K562 (cell line): ENCODE measurements around the gene CENPP. TPM values are rescaled to one million over a fixed set of nuclear protein-coding genes. Genes with fewer than 3 reads are reported as not detected.
A peak's percentile ranks its signal among the peaks of the same experiment; 100 is the strongest.

Source experiments
- ATF1 ChIP-seq, 2 experiments: fragments of 450-650 bp in 1 of 2; IDR thresholded peaks; 2 replicates each; pipeline ENCODE4 v1.6.1; 2016; ENCODE audit warnings: missing compliant biosample characterization in 1 of 2, missing genetic modification characterization in 1 of 2
- CCAR2 ChIP-seq: fragments of 200-400 bp; formaldehyde crosslinking; IDR thresholded peaks from 2 replicates; pipeline ENCODE4 v1.6.1; 2017; ENCODE audit warnings: mild to moderate bottlenecking, low read depth, low read length
- ELF4 ChIP-seq: fragments of 450-650 bp; formaldehyde crosslinking; IDR thresholded peaks from 2 replicates; pipeline ENCODE4 v1.4.0; 2022; ENCODE audit warnings: missing genetic modification characterization
- FOS ChIP-seq: IDR thresholded peaks from 3 replicates; pipeline ENCODE4 v1.6.1; 2011; ENCODE audit not compliant: insufficient read length; ENCODE audit errors: extremely low read depth
- HDAC2 ChIP-seq: fragments of 450-650 bp; IDR thresholded peaks from 2 replicates; pipeline ENCODE4 v1.6.1; 2016; ENCODE audit warnings: mild to moderate bottlenecking
- HDAC6 ChIP-seq: IDR thresholded peaks from 2 replicates; pipeline ENCODE4 v1.6.1; 2012; ENCODE audit warnings: low read depth, mild to moderate bottlenecking, control low read depth, inconsistent platforms, low read length, moderate library complexity
- MTA2 ChIP-seq: fragments of 450-650 bp; IDR thresholded peaks from 2 replicates; pipeline ENCODE4 v1.6.1; 2016; ENCODE audit warnings: low read depth
- MYC ChIP-seq, 2 experiments: fragments of 250-450 bp in 1 of 2; sonication (Bioruptor Pico) in 1 of 2; IDR thresholded peaks; 2 replicates each; pipeline versions ENCODE4 v1.5.1 to v1.6.1; 2012 to 2021; ENCODE audit warnings: low read depth in 2 of 2, borderline replicate concordance in 1 of 2, improper control_type of control experiment in 1 of 2, low read length in 1 of 2, mild to moderate bottlenecking in 1 of 2, moderate library complexity in 1 of 2
- NCOR1 ChIP-seq: fragments of 450-650 bp; IDR thresholded peaks from 2 replicates; pipeline ENCODE4 v1.6.1; 2016; ENCODE audit warnings: mild to moderate bottlenecking, moderate library complexity
- NR4A1 ChIP-seq, 2 experiments: fragments of 250-450 bp in 1 of 2; fragments of 450-650 bp in 1 of 2; sonication (Bioruptor Pico) in 1 of 2; IDR thresholded peaks; 2 replicates each; pipeline versions ENCODE4 v1.4.0 to v1.6.1; 2016 to 2020; ENCODE audit warnings: mild to moderate bottlenecking in 2 of 2, missing compliant biosample characterization in 1 of 2, missing genetic modification characterization in 1 of 2, moderate library complexity in 1 of 2
- PHF21A ChIP-seq: fragments of 450-650 bp; IDR thresholded peaks from 2 replicates; pipeline ENCODE4 v1.6.1; 2017; ENCODE audit warnings: low read depth, borderline replicate concordance
- SETDB1 ChIP-seq: IDR thresholded peaks from one replicate; pipeline ENCODE4 v1.6.1; 2012; ENCODE audit warnings: low read length, control low read depth, inconsistent platforms
- SMARCC2 ChIP-seq: fragments of 450-650 bp; IDR thresholded peaks from 2 replicates; pipeline ENCODE4 v1.6.1; 2017; ENCODE audit warnings: antibody characterized with exemption, moderate library complexity, mild to moderate bottlenecking, low read depth
- TAF15 ChIP-seq: fragments of 200-400 bp; formaldehyde crosslinking; IDR thresholded peaks from 2 replicates; pipeline ENCODE4 v1.6.1; 2017; ENCODE audit warnings: mild to moderate bottlenecking, low read depth, low read length, moderate library complexity
- ZNF316 ChIP-seq: fragments of 450-650 bp; IDR thresholded peaks from 2 replicates; pipeline ENCODE4 v1.6.1; 2016
- ZNF696 ChIP-seq: fragments of 250-450 bp; sonication (Bioruptor Pico); conservative IDR thresholded peaks from 2 replicates; pipeline ENCODE4 v1.4.0; 2020; ENCODE audit warnings: mild to moderate bottlenecking, moderate library complexity
- ZNF785 ChIP-seq: fragments of 250-450 bp; sonication (Bioruptor Pico); IDR thresholded peaks from 2 replicates; pipeline ENCODE4 v1.4.0; 2020; ENCODE audit warnings: mild to moderate bottlenecking
- polyA plus RNA-seq, 8 experiments: library from polyadenylated mRNA; depleted of rRNA in 4 of 8; stranded (reverse) in 5 of 8; unstranded in 3 of 8; fragments of >200 nt; fragmentation: Nextera tagmentation in 2 of 8; fragmentation: Illumina TruSeq in 1 of 8; extraction: Ambion mirVana in 2 of 8; extraction: Trizol in 1 of 8; gene quantifications; 2 replicates each; pipeline versions ENCODE4 v1.2.1 to v1.2.3, GENCODE V29; 2011 to 2014; ENCODE audit warnings: inconsistent platforms in 1 of 8, missing spikeins in 1 of 8
- total RNA-seq, 7 experiments: library from RNA; depleted of rRNA in 6 of 7; stranded (reverse); fragments of >200 nt in 6 of 7; fragmentation: Illumina TruSeq in 2 of 7; extraction: Trizol in 2 of 7; gene quantifications; 2 replicates each; pipeline versions ENCODE4 v1.2.1 to v1.2.3, GENCODE V29; 2011 to 2021; ENCODE audit warnings: low replicate concordance in 1 of 7
- TF ChIP-seq, protein P1 (sequence below): fragments of 150-350 bp; IDR thresholded peaks from 2 replicates; pipeline ENCODE4 v1.6.1; 2014; ENCODE audit warnings: low read depth, mild to moderate bottlenecking, low read length, borderline replicate concordance
- TF ChIP-seq, protein P2 (sequence below): fragments of 200-800 bp; sonication (Bioruptor generic); IDR thresholded peaks from 2 replicates; pipeline ENCODE4 v1.6.1; 2017; ENCODE audit warnings: missing genetic modification characterization, missing compliant biosample characterization
- TF ChIP-seq, protein P3 (sequence below): fragments of 450-650 bp; IDR thresholded peaks from 2 replicates; pipeline ENCODE4 v1.6.1; 2017; ENCODE audit warnings: antibody characterized with exemption, mild to moderate bottlenecking

CENPP gene
- total and polyA plus RNA-seq, 9 of the 15 experiments (the other 6 are each of a cell fraction or from before 2014, with no cell fraction given), result 8.0 to 28.5 (median 17.9) TPM

DNA sequence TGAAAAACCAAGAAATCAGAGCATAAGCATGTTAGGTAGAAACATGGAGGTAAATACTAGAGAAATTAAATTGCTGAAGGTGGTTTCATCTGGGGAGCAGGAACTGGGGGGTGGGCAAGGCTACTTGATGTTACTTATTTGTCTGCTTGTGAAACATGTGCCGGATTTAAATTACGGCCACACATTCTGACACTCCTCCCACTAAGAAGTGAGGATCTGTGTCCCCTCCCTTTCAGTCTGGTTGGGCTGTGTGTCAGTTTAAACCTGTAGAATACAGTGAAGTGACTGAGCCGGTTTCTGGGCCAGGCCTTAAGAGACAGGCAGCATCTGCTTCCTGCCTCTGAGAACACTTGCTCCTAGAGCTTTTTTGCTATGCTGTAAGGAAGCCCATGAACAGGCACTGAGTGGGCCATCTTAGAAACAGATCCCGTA, 29.9 kb upstream of the CENPP start (continued):
- TF ChIP-seq, protein P1, sequence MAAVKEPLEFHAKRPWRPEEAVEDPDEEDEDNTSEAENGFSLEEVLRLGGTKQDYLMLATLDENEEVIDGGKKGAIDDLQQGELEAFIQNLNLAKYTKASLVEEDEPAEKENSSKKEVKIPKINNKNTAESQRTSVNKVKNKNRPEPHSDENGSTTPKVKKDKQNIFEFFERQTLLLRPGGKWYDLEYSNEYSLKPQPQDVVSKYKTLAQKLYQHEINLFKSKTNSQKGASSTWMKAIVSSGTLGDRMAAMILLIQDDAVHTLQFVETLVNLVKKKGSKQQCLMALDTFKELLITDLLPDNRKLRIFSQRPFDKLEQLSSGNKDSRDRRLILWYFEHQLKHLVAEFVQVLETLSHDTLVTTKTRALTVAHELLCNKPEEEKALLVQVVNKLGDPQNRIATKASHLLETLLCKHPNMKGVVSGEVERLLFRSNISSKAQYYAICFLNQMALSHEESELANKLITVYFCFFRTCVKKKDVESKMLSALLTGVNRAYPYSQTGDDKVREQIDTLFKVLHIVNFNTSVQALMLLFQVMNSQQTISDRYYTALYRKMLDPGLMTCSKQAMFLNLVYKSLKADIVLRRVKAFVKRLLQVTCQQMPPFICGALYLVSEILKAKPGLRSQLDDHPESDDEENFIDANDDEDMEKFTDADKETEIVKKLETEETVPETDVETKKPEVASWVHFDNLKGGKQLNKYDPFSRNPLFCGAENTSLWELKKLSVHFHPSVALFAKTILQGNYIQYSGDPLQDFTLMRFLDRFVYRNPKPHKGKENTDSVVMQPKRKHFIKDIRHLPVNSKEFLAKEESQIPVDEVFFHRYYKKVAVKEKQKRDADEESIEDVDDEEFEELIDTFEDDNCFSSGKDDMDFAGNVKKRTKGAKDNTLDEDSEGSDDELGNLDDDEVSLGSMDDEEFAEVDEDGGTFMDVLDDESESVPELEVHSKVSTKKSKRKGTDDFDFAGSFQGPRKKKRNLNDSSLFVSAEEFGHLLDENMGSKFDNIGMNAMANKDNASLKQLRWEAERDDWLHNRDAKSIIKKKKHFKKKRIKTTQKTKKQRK, result no peak
- no peak for TF ChIP-seq TAF15
- TF ChIP-seq MTA2, result no peak
- no peak for TF ChIP-seq NCOR1
- no peak for TF ChIP-seq ZNF785 (CRISPR knock-in tag)
- TF ChIP-seq ZNF696 (CRISPR knock-in tag), result no peak
- no peak for TF ChIP-seq ZNF316
- TF ChIP-seq MYC (IDR thresholded peaks at IDR 0.05; ENCODE audit: low read depth, low read length), result peak; percentile 32; the same call in 1 of the 2 replicates
- TF ChIP-seq MYC (CRISPR knock-in tag; IDR thresholded peaks at IDR 0.05; ENCODE audit: borderline replicate concordance, low read depth), result no peak
- no peak for TF ChIP-seq SMARCC2
- no peak for TF ChIP-seq HDAC2
- no peak for TF ChIP-seq FOS
- no peak for TF ChIP-seq CCAR2
- TF ChIP-seq SETDB1, result no peak
- TF ChIP-seq, protein P2, sequence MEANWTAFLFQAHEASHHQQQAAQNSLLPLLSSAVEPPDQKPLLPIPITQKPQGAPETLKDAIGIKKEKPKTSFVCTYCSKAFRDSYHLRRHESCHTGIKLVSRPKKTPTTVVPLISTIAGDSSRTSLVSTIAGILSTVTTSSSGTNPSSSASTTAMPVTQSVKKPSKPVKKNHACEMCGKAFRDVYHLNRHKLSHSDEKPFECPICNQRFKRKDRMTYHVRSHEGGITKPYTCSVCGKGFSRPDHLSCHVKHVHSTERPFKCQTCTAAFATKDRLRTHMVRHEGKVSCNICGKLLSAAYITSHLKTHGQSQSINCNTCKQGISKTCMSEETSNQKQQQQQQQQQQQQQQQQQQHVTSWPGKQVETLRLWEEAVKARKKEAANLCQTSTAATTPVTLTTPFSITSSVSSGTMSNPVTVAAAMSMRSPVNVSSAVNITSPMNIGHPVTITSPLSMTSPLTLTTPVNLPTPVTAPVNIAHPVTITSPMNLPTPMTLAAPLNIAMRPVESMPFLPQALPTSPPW (CRISPR knock-in tag), result 0 out of 2 replicates have a peak, but pooled peaks have one; percentile 6
- TF ChIP-seq ELF4 (CRISPR knock-in tag), result no peak
- no peak for TF ChIP-seq ATF1 (CRISPR knock-in tag; IDR thresholded peaks at IDR 0.05)
- no peak for TF ChIP-seq ATF1 (tag; IDR thresholded peaks at IDR 0.05)
- TF ChIP-seq PHF21A, result no peak
- TF ChIP-seq HDAC6, result no peak
- TF ChIP-seq, protein P3, sequence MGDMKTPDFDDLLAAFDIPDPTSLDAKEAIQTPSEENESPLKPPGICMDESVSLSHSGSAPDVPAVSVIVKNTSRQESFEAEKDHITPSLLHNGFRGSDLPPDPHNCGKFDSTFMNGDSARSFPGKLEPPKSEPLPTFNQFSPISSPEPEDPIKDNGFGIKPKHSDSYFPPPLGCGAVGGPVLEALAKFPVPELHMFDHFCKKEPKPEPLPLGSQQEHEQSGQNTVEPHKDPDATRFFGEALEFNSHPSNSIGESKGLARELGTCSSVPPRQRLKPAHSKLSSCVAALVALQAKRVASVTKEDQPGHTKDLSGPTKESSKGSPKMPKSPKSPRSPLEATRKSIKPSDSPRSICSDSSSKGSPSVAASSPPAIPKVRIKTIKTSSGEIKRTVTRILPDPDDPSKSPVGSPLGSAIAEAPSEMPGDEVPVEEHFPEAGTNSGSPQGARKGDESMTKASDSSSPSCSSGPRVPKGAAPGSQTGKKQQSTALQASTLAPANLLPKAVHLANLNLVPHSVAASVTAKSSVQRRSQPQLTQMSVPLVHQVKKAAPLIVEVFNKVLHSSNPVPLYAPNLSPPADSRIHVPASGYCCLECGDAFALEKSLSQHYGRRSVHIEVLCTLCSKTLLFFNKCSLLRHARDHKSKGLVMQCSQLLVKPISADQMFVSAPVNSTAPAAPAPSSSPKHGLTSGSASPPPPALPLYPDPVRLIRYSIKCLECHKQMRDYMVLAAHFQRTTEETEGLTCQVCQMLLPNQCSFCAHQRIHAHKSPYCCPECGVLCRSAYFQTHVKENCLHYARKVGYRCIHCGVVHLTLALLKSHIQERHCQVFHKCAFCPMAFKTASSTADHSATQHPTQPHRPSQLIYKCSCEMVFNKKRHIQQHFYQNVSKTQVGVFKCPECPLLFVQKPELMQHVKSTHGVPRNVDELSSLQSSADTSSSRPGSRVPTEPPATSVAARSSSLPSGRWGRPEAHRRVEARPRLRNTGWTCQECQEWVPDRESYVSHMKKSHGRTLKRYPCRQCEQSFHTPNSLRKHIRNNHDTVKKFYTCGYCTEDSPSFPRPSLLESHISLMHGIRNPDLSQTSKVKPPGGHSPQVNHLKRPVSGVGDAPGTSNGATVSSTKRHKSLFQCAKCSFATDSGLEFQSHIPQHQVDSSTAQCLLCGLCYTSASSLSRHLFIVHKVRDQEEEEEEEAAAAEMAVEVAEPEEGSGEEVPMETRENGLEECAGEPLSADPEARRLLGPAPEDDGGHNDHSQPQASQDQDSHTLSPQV, result no peak
- no peak for TF ChIP-seq NR4A1 (CRISPR knock-in tag; IDR thresholded peaks at IDR 0.05)
- no peak for TF ChIP-seq NR4A1 (tag; IDR thresholded peaks at IDR 0.05)
